Chondrocyte (in vitro differentiated cells): ENCODE data around the gene ZNF804B. TPM values are rescaled to one million over a fixed set of nuclear protein-coding genes. Genes with fewer than 3 reads are reported as not detected.

ENCODE experiments used
- DNase-seq: peaks from one replicate; pipeline ENCODE4 v3.0.0; 2021; ENCODE audit warnings: mixed read lengths, low spot score
- H3K27ac Mint-ChIP-seq: one replicate; pipeline ENCODE4 v1.8.0; 2021; ENCODE audit warnings: mild to moderate bottlenecking, moderate library complexity, mixed read lengths; ENCODE audit not compliant: unreplicated experiment
- H3K27me3 Mint-ChIP-seq: 2 replicates; pipeline ENCODE4 v1.8.0; 2021; ENCODE audit warnings: low read depth, mixed read lengths
- H3K36me3 Mint-ChIP-seq: 2 replicates; pipeline ENCODE4 v1.8.0; 2021; ENCODE audit warnings: low read depth, mixed read lengths
- H3K4me1 Mint-ChIP-seq: 2 replicates; pipeline ENCODE4 v1.8.0; 2021; ENCODE audit warnings: low read depth, mild to moderate bottlenecking, mixed read lengths
- H3K4me3 Mint-ChIP-seq: one replicate; pipeline ENCODE4 v1.8.0; 2021; ENCODE audit warnings: mild to moderate bottlenecking, moderate library complexity, mixed read lengths; ENCODE audit not compliant: unreplicated experiment
- H3K9me3 Mint-ChIP-seq: 2 replicates; pipeline ENCODE4 v1.8.0; 2021; ENCODE audit warnings: low read depth, mixed read lengths
- CTCF ChIP-seq: fragments of 200-600 bp; sonication (generic); IDR thresholded peaks from 2 replicates; pipeline ENCODE4 v1.5.0; 2021; ENCODE audit warnings: antibody characterized with exemption, mild to moderate bottlenecking, moderate library complexity
- total RNA-seq: library from RNA; stranded (reverse); gene quantifications from 3 replicates; pipeline ENCODE4 v1.2.1, GENCODE V29; 2021

Gene ZNF804B
- total RNA-seq, 1 donor from 2014 or later: not detected

- Mint-ChIP-seq H3K9me3 (no peaks in the 10 kb centered on the region), H3K4me1 (no peaks in the 10 kb centered on the region), H3K4me3 (no peak overlapping the region), H3K27me3 (peaks cover 5% of the 10 kb centered on the region), H3K36me3 (no peaks in the 10 kb centered on the region), H3K27ac (no peak overlapping the region)
- DNase-seq: no peak
- TF ChIP-seq CTCF: no peak
These were observed 334.8 kb downstream of the ZNF804B start for GRCh38 chr7:89094269-89094668.

- TF ChIP-seq CTCF: no peak
- Mint-ChIP-seq H3K27ac (no peak overlapping the region), H3K36me3 (no peaks in the 10 kb centered on the region), H3K4me1 (peaks cover 7% of the 10 kb centered on the region), H3K27me3 (no peaks in the 10 kb centered on the region), H3K4me3 (no peak overlapping the region), H3K9me3 (no peaks in the 10 kb centered on the region)
- no peak for DNase-seq
These were observed 344.1 kb downstream of the ZNF804B start for GRCh38 chr7:89103564-89103963.

- no peaks in the 10 kb centered on the region for H3K9me3 Mint-ChIP-seq
- peaks cover 7% of the 10 kb centered on the region for H3K4me1 Mint-ChIP-seq
- no peak for TF ChIP-seq CTCF
- DNase-seq: no peak
- no peaks in the 10 kb centered on the region for H3K36me3 Mint-ChIP-seq
- H3K27me3 Mint-ChIP-seq: no peaks in the 10 kb centered on the region
- H3K27ac Mint-ChIP-seq: peak overlapping the region; percentile 10
- no peak overlapping the region for H3K4me3 Mint-ChIP-seq
These were observed 345.5 kb downstream of the ZNF804B start for GRCh38 chr7:89104748-89105685.

- H3K4me3 Mint-ChIP-seq: no peak overlapping the region
- no peak overlapping the region for H3K27ac Mint-ChIP-seq
- H3K9me3 Mint-ChIP-seq: no peaks in the 10 kb centered on the region
- no peaks in the 10 kb centered on the region for H3K36me3 Mint-ChIP-seq
- no peak for TF ChIP-seq CTCF
- DNase-seq: no peak
- H3K27me3 Mint-ChIP-seq: no peaks in the 10 kb centered on the region
- no peaks in the 10 kb centered on the region for H3K4me1 Mint-ChIP-seq
These were observed 364.4 kb downstream of the ZNF804B start for GRCh38 chr7:89123871-89124270.

GRCh38 chr7:89129600-89130375 lies 370.3 kb downstream of the ZNF804B start:
- no peak for DNase-seq
- no peaks in the 10 kb centered on the region for H3K36me3 Mint-ChIP-seq
- no peaks in the 10 kb centered on the region for H3K27me3 Mint-ChIP-seq
- H3K4me1 Mint-ChIP-seq: no peaks in the 10 kb centered on the region
- H3K9me3 Mint-ChIP-seq: no peaks in the 10 kb centered on the region
- H3K27ac Mint-ChIP-seq: no peak overlapping the region
- TF ChIP-seq CTCF: no peak
- H3K4me3 Mint-ChIP-seq: no peak overlapping the region
